GM12878 (cell line): Measurements from ENCODE around the gene ZNF385A. TPM values are rescaled to one million over a fixed set of nuclear protein-coding genes. Genes with fewer than 3 reads are reported as not detected.

Source experiments
- CHD2 ChIP-seq: IDR thresholded peaks from 2 replicates; pipeline ENCODE4 v1.6.1; 2011; ENCODE audit warnings: low read depth, low read length, improper control_type of control experiment, borderline replicate concordance
- RAD51 ChIP-seq: fragments of 450-650 bp; IDR thresholded peaks from 2 replicates; pipeline ENCODE4 v1.6.1; 2016; ENCODE audit warnings: moderate library complexity, mild to moderate bottlenecking, inconsistent platforms
- SPI1 ChIP-seq: IDR thresholded peaks from 2 replicates; pipeline ENCODE4 v1.6.1; 2011; ENCODE audit warnings: low read depth, mild to moderate bottlenecking, low read length, moderate library complexity, borderline replicate concordance; ENCODE audit not compliant: insufficient read depth
- polyA plus RNA-seq, 11 experiments: library from polyadenylated mRNA; depleted of rRNA in 4 of 11; unstranded in 6 of 11; stranded (reverse) in 5 of 11; fragments of >200 nt; fragmentation: Nextera tagmentation in 4 of 11; fragmentation: Illumina TruSeq in 1 of 11; extraction: Ambion mirVana in 4 of 11; extraction: Trizol in 1 of 11; gene quantifications; 1 replicate in 1 of 11; 2 replicates in 10 of 11; pipeline versions ENCODE4 v1.2.1 to v1.2.3, GENCODE V29; 2011 to 2016; ENCODE audit warnings: inconsistent platforms in 2 of 11, missing spikeins in 2 of 11, low read depth in 1 of 11
- total RNA-seq, 4 experiments: library from RNA; depleted of rRNA in 3 of 4; stranded (reverse); fragments of >200 nt in 3 of 4; fragmentation: Illumina TruSeq in 1 of 4; extraction: Trizol in 1 of 4; gene quantifications; 2 replicates each; pipeline versions ENCODE4 v1.2.1 to v1.2.3, GENCODE V29; 2013 to 2021
- TF ChIP-seq, protein P1 (sequence below): IDR thresholded peaks from 2 replicates; pipeline ENCODE4 v1.6.1; 2012; ENCODE audit warnings: mild to moderate bottlenecking, low read depth, low read length
- TF ChIP-seq, protein P2 (sequence below): IDR thresholded peaks from 2 replicates; pipeline ENCODE4 v1.6.1; 2011; ENCODE audit warnings: mild to moderate bottlenecking, low read depth, low read length, moderate library complexity; ENCODE audit not compliant: insufficient replicate concordance
- TF ChIP-seq, protein P3 (sequence below): fragments of 450-650 bp; IDR thresholded peaks from 2 replicates; pipeline ENCODE4 v1.6.1; 2016; ENCODE audit warnings: mild to moderate bottlenecking

Gene ZNF385A
- total and polyA plus RNA-seq, 10 of the 15 experiments (the other 5 are each of a cell fraction or from before 2014, with no cell fraction given), result 0.26 to 26.1 (median 4.9) TPM

DNA sequence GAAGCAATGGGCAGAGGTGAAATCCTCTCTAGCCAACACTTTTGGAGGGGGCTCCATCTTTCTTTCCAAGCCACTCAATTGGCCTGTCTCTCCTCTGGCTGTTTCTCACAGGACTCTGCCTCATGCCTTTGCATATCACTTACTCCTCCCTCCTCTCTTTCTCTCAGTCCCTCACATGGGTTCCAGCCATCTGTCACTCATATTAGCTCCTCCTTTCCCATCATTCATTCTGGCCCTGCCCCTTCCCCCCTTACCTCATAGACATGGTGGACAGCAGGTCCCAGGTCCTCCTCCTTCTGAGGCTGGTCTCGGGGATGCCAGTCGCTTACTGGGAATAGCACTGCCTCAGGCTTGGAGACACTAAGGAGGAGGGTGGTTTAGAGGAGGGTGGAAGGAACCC, 16.6 kb upstream of the ZNF385A start (continued):
- TF ChIP-seq CHD2 (no peak), SPI1 (no peak), RAD51 (no peak)
- TF ChIP-seq, protein P1, sequence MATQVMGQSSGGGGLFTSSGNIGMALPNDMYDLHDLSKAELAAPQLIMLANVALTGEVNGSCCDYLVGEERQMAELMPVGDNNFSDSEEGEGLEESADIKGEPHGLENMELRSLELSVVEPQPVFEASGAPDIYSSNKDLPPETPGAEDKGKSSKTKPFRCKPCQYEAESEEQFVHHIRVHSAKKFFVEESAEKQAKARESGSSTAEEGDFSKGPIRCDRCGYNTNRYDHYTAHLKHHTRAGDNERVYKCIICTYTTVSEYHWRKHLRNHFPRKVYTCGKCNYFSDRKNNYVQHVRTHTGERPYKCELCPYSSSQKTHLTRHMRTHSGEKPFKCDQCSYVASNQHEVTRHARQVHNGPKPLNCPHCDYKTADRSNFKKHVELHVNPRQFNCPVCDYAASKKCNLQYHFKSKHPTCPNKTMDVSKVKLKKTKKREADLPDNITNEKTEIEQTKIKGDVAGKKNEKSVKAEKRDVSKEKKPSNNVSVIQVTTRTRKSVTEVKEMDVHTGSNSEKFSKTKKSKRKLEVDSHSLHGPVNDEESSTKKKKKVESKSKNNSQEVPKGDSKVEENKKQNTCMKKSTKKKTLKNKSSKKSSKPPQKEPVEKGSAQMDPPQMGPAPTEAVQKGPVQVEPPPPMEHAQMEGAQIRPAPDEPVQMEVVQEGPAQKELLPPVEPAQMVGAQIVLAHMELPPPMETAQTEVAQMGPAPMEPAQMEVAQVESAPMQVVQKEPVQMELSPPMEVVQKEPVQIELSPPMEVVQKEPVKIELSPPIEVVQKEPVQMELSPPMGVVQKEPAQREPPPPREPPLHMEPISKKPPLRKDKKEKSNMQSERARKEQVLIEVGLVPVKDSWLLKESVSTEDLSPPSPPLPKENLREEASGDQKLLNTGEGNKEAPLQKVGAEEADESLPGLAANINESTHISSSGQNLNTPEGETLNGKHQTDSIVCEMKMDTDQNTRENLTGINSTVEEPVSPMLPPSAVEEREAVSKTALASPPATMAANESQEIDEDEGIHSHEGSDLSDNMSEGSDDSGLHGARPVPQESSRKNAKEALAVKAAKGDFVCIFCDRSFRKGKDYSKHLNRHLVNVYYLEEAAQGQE, result no peak
- TF ChIP-seq, protein P2, sequence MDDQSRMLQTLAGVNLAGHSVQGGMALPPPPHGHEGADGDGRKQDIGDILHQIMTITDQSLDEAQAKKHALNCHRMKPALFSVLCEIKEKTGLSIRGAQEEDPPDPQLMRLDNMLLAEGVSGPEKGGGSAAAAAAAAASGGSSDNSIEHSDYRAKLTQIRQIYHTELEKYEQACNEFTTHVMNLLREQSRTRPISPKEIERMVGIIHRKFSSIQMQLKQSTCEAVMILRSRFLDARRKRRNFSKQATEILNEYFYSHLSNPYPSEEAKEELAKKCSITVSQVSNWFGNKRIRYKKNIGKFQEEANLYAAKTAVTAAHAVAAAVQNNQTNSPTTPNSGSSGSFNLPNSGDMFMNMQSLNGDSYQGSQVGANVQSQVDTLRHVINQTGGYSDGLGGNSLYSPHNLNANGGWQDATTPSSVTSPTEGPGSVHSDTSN, result peak; percentile 34
- TF ChIP-seq, protein P3, sequence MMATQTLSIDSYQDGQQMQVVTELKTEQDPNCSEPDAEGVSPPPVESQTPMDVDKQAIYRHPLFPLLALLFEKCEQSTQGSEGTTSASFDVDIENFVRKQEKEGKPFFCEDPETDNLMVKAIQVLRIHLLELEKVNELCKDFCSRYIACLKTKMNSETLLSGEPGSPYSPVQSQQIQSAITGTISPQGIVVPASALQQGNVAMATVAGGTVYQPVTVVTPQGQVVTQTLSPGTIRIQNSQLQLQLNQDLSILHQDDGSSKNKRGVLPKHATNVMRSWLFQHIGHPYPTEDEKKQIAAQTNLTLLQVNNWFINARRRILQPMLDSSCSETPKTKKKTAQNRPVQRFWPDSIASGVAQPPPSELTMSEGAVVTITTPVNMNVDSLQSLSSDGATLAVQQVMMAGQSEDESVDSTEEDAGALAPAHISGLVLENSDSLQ, result peak; percentile 79
